Common myeloid progenitor, CD34-positive (primary cell): Measurements from ENCODE around the gene TMEM258.

Source experiments
- CTCF ChIA-PET: fragments of 350-600 bp; sonication (Branson Sonifier 250); formaldehyde crosslinking; loops from one replicate; lab custom pipeline; 2021; ENCODE audit warnings: antibody characterized with exemption; lab: Charles Lee
- POLR2A ChIA-PET: fragments of 350-600 bp; sonication (Branson Sonifier 250); formaldehyde crosslinking; loops from one replicate; lab custom pipeline; 2021; ENCODE audit warnings: antibody characterized with exemption; lab: Charles Lee
- DNase-seq, 3 donors: peaks; one replicate each; pipeline versions ENCODE4 v3.0.0 to v3.0.0-alpha.2; 2013
- H3K27ac ChIP-seq, 2 experiments: 1 replicate in 1 of 2; 2 replicates in 1 of 2; pipeline ENCODE4 v1.7.0; 2013; ENCODE audit warnings: inconsistent platforms in 2 of 2, low read length in 2 of 2, mild to moderate bottlenecking in 2 of 2, low read depth in 1 of 2, moderate library complexity in 1 of 2; ENCODE audit not compliant: severe bottlenecking in 2 of 2, insufficient read depth in 1 of 2, poor library complexity in 1 of 2
- H3K27me3 ChIP-seq, 5 experiments: replicated peaks in 2 of 5; 1 replicate in 3 of 5; 2 replicates in 2 of 5; pipeline versions ENCODE4 v1.6.1 to v1.7.0; 2013; ENCODE audit warnings: low read length in 4 of 5, mild to moderate bottlenecking in 2 of 5, moderate library complexity in 2 of 5, inconsistent platforms in 1 of 5; ENCODE audit not compliant: insufficient read depth in 5 of 5, control insufficient read depth in 4 of 5
- H3K36me3 ChIP-seq, 4 experiments: 1 replicate in 2 of 4; 2 replicates in 2 of 4; pipeline versions ENCODE4 v1.6.1 to v1.7.0; 2013; ENCODE audit warnings: low read length in 3 of 4, control low read depth in 1 of 4, mild to moderate bottlenecking in 1 of 4; ENCODE audit not compliant: control insufficient read depth in 4 of 4, insufficient read depth in 4 of 4
- H3K4me1 ChIP-seq, 4 experiments: 1 replicate in 3 of 4; 2 replicates in 1 of 4; pipeline versions ENCODE4 v1.6.1 to v1.7.1; 2013; ENCODE audit warnings: low read length in 3 of 4, mild to moderate bottlenecking in 3 of 4, control low read depth in 1 of 4, inconsistent platforms in 1 of 4, moderate library complexity in 1 of 4; ENCODE audit not compliant: control insufficient read depth in 4 of 4, insufficient read depth in 4 of 4; ENCODE audit errors: control extremely low read depth in 1 of 4
- H3K4me3 ChIP-seq, 7 experiments: 1 replicate in 4 of 7; 2 replicates in 3 of 7; pipeline versions ENCODE4 v1.5.1 to v1.7.0; 2013; ENCODE audit warnings: mild to moderate bottlenecking in 7 of 7, low read length in 6 of 7, moderate library complexity in 6 of 7, inconsistent platforms in 2 of 7, low read depth in 2 of 7, control low read depth in 1 of 7; ENCODE audit not compliant: insufficient read depth in 4 of 7, control insufficient read depth in 1 of 7; ENCODE audit errors: extremely low read depth in 1 of 7
- H3K9me3 ChIP-seq, 5 experiments: 1 replicate in 4 of 5; 2 replicates in 1 of 5; pipeline versions ENCODE4 v1.6.1 to v1.7.1; 2013; ENCODE audit warnings: low read length in 4 of 5, mild to moderate bottlenecking in 2 of 5, inconsistent platforms in 1 of 5, low read depth in 1 of 5, moderate library complexity in 1 of 5; ENCODE audit not compliant: control insufficient read depth in 4 of 5, insufficient read depth in 2 of 5; ENCODE audit errors: control extremely low read depth in 1 of 5
- WGBS: methylation state at CpG from one replicate; pipeline ENCODE4 v1.1.5; 2013; ENCODE audit not compliant: insufficient coverage; 5-methylcytosine and 5-hydroxymethylcytosine counted together

The TMEM258 gene

DNA sequence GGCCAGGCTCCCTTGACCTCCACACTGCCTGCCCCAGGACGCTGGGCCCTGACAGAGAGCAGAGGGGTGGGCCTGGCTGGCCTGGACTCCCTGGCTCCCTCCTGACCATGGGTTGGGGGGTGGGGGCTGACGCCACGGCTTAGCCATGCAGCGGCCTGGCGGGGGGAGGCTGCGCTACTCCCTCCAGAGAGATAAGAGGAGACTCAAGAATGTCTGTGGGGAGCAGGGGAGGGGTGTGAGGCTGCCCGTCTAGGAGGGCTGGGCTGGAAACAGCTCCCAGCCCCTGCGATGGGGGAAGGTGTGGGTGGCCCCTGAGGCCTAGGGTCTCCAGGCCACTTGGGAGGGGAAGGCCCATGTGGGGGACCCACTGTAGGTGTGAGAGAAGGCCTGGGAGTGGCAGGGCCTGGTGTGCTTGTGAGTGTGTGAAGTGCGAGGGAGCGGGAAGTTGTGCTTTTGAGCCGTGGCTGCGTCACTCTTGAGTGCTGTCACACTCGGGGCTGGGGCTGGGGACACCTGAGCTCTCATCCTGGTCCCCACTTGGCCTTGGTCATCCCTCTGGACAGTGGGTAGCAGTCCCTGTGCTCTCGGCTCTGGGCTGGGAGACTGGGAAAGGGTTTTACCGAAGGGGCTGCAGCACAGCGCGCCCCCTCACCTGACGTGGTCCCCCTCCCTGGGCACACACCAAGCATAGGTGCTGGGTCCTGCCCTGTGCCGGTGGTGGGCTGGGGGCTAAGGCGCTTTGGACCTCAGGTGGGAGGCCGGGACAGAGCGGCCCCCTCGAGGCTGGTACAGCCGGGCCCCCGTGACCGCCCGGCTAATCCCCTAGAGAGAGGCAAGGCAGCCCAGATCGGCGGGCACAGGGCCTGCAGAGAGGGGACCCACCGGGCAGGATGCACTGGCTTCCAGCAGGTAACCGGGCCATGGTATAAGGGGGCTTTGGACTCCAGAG is 37.6 kb downstream of the TMEM258 start:
- Histone ChIP-seq H3K4me3 (no peak overlapping the region), H3K27ac (no peak overlapping the region), H3K27me3 (peaks cover 0 to 27% (median 6%) of the 10 kb centered on the region in 5 experiments), H3K4me1 (peaks cover 0 to 26% (median 16%) of the 10 kb centered on the region in 4 experiments), H3K9me3 (no peaks in the 10 kb centered on the region), H3K36me3 (no peaks in the 10 kb centered on the region)
- ChIA-PET CTCF (interaction anchor here (1.0 to 1.4 kb wide), 3 partner anchors 8 to 33 kb away, joined by 3 to 5 read pairs (median 3); no protein-coding TSS in a partner anchor), POLR2A (no interaction called here)
- 94% methylated on average over 27 of the region's 31 CpGs for WGBS
- DNase-seq, result peak in 1 of 3 donors; percentile 13

- CTCF ChIA-PET, result interaction anchor here (0.6 to 1.5 kb wide), 9 partner anchors 20 to 1238 kb away, joined by 3 to 4 read pairs (median 3); no protein-coding TSS in a partner anchor
- 80% methylated on average over 4 of the region's 5 CpGs for WGBS
- no peaks in the 10 kb centered on the region for H3K9me3 ChIP-seq
- peaks cover 0 to 27% (median 6%) of the 10 kb centered on the region in 5 experiments for H3K27me3 ChIP-seq
- POLR2A ChIA-PET, result no interaction called here
- no peak overlapping the region for H3K27ac ChIP-seq
- H3K4me1 ChIP-seq, result peaks cover 0 to 27% (median 16%) of the 10 kb centered on the region in 4 experiments
- no peaks in the 10 kb centered on the region for H3K36me3 ChIP-seq
- no peak overlapping the region for H3K4me3 ChIP-seq
- DNase-seq, result no peak
These were observed 38.7 kb downstream of the TMEM258 start for GRCh38 chr11:61753672-61754071.

DNA sequence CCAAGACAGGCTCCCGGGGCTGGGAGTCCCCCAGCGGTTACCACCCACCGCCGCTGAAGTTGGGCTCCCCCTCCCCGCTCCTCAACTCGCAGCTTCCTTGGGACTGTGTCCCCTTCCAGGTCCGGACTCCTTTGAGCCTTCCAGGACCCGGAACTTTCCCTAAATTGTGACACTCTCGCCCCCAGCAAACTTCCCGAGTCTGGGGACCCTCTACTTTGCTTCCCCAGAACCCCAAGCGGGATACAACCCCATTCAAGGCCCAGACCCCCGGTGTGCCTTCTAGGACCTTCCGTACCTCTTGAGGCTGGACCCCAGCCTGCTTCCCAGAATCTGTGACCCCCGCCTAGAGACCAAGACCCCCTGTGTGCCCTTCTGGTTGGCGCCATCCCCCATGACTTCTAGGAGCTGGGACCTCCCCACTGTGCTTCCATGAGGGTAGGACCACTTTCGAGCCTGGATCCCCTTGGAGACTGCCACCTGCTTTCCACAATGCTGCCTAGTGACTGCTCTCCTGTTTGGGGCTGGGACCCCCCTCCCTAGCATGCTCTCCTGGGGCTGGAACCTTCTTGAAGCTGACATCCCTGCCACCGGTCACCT is 39.4 kb downstream of the TMEM258 start:
- ChIA-PET CTCF (interaction anchor here (0.6 to 1.5 kb wide), 8 partner anchors 21 to 1238 kb away, joined by 3 to 4 read pairs (median 3); no protein-coding TSS in a partner anchor), POLR2A (no interaction called here)
- 59% methylated on average over 14 of the region's 17 CpGs for WGBS
- Histone ChIP-seq H3K9me3 (no peaks in the 10 kb centered on the region), H3K4me1 (peaks cover 0 to 27% (median 16%) of the 10 kb centered on the region in 4 experiments), H3K27me3 (peaks cover 0 to 27% (median 6%) of the 10 kb centered on the region in 5 experiments), H3K36me3 (no peaks in the 10 kb centered on the region), H3K4me3 (peak overlapping the region in 6 of 7 experiments; percentile 19 to 69 (median 26)), H3K27ac (no peak overlapping the region)
- no peak for DNase-seq

DNA sequence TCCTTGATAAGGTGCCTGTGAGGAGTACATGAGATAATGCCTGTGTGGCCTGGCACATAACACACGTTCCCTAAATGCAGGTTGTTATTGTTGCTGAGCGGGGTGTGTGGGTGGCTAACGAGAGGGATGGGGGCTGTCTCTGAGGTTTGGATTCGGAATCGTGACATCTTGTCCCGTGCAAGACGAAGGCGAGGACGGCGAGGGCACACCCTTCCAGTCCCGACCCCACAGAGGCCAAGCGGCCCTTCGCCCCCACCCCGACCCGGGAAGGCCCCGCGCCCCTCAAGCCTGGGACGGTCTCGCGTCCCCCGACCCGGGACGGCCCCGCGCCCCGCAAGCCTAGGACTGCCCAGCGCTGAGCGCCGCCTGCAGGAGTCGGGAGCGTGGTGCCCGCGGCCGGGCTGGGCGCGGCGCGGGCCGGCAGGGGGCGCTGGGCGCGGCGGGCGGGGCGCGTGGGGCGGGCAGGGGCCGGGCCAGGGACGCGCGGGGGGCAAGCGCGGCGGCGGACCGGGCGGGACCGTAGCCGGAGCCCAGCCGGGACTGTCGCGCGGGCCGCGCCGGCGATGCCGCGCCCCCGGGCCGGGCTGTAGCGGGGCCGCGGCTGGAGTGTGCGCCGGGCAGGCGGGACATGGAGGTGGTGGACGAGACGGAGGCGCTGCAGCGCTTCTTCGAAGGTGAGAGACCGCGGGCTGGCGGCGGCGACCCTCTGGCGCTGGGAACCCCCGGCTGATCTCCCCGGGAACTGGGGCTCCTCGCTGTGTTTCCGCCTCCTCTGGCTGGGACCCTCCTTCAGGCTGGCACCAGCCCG is 40.1 kb downstream of the TMEM258 start, which contains the start of gene MYRF:
TSS of gene MYRF (plus strand) at position 520 of the 808 bp plus-strand sequence. CDS start at position 629, 109 bp downstream.
- no peaks in the 10 kb centered on the region for H3K9me3 ChIP-seq
- WGBS, result 4% methylated on average over 75 of the region's 93 CpGs
- no peaks in the 10 kb centered on the region for H3K36me3 ChIP-seq
- H3K27me3 ChIP-seq, result peaks cover 0 to 27% (median 6%) of the 10 kb centered on the region in 5 experiments
- peak in 2 of 3 donors; percentile 60 to 63 for DNase-seq
- CTCF ChIA-PET, result interaction anchor here (1.0 to 3.7 kb wide), 7 partner anchors 12 to 85 kb away, joined by 3 to 23 read pairs (median 3); no protein-coding TSS in a partner anchor
- POLR2A ChIA-PET, result no interaction called here
- H3K4me3 ChIP-seq, result peak within 1 kb of the TSS in 6 of 7 experiments; percentile 19 to 69 (median 26)
- no peak within 1 kb of the TSS for H3K27ac ChIP-seq
- H3K4me1 ChIP-seq, result peaks cover 0 to 27% (median 16%) of the 10 kb centered on the region in 4 experiments

DNA sequence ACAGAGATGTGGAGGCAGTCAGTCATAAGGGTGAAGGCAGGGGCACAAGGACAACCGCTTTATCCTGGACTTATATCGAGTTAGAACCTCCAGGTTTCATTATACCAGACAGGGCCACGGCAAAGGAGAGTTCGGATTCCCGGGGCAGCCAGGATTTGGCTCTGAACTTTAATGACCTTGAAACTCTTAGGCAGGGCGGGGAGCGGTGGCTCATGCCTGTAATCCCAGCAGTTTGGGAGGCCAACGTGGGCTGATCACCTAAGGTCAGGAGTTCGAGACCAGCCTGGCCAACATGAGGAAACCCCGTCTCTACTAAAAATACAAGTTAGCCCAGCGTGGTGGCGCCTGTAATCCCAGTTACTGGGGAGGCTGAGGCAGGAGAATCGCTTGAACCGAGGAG is 41.0 kb downstream of the TMEM258 start:
- H3K36me3 ChIP-seq, result no peaks in the 10 kb centered on the region
- no peak for DNase-seq
- ChIA-PET POLR2A (no interaction called here), CTCF (interaction anchor here (1.0 to 3.7 kb wide), 4 partner anchors 12 to 85 kb away, joined by 3 to 23 read pairs (median 4); no protein-coding TSS in a partner anchor)
- H3K4me3 ChIP-seq, result no peak overlapping the region
- no peak overlapping the region for H3K27ac ChIP-seq
- 93% methylated on average over 14 of the region's 14 CpGs for WGBS
- peaks cover 0 to 19% (median 12%) of the 10 kb centered on the region in 4 experiments for H3K4me1 ChIP-seq
- H3K27me3 ChIP-seq, result peaks cover 0 to 27% (median 6%) of the 10 kb centered on the region in 5 experiments
- H3K9me3 ChIP-seq, result no peaks in the 10 kb centered on the region

GRCh38 chr11:61750631-61751273 is 41.6 kb downstream of the TMEM258 start:
- DNase-seq, result no peak
- Histone ChIP-seq H3K36me3 (no peaks in the 10 kb centered on the region), H3K4me3 (no peak overlapping the region), H3K27ac (no peak overlapping the region), H3K27me3 (peaks cover 0 to 27% (median 6%) of the 10 kb centered on the region in 5 experiments), H3K9me3 (no peaks in the 10 kb centered on the region), H3K4me1 (peaks cover 0 to 13% (median 8%) of the 10 kb centered on the region in 4 experiments)
- CTCF ChIA-PET, result interaction anchor here (1.0 to 3.7 kb wide), 9 partner anchors 11 to 360 kb away, joined by 3 to 23 read pairs (median 4); partner anchors contain the start of genes FEN1 and TMEM258
- POLR2A ChIA-PET, result no interaction called here
- WGBS, result 100% methylated on average over 2 of the region's 5 CpGs
